Mesendoderm (in vitro differentiated cells): ENCODE measurements around the gene NDUFB10.
"Not testable (repeated sequence)": the region's sequence is repeated elsewhere in the genome, so short reads cannot be mapped to it uniquely, and the experiment has no call there.

Experiments
- DNase-seq: peaks from one replicate; pipeline ENCODE4 v3.0.0; 2013
- H2AK5ac ChIP-seq: 2 replicates; pipeline ENCODE4 v1.6.1; 2013; ENCODE audit warnings: low read length, inconsistent platforms
- H2BK120ac ChIP-seq: 2 replicates; pipeline ENCODE4 v1.6.1; 2013; ENCODE audit warnings: low read depth, mild to moderate bottlenecking, low read length, moderate library complexity, mixed read lengths
- H2BK15ac ChIP-seq: replicated peaks from 2 replicates; pipeline ENCODE4 v1.6.1; 2013; ENCODE audit warnings: low read depth, mild to moderate bottlenecking, moderate library complexity
- H2BK5ac ChIP-seq: 2 replicates; pipeline ENCODE4 v1.6.1; 2013; ENCODE audit warnings: low read length, inconsistent platforms
- H3K18ac ChIP-seq: 2 replicates; pipeline ENCODE4 v1.6.1; 2013; ENCODE audit warnings: mild to moderate bottlenecking, low read length, mixed read lengths
- H3K23ac ChIP-seq: one replicate; pipeline ENCODE4 v1.6.1; 2013; ENCODE audit warnings: low read length
- H3K27ac ChIP-seq: 2 replicates; pipeline ENCODE4 v1.5.1; 2013; ENCODE audit warnings: low read depth, mild to moderate bottlenecking, inconsistent platforms, low read length, moderate library complexity
- H3K27me3 ChIP-seq: 2 replicates; pipeline ENCODE4 v1.6.1; 2013; ENCODE audit warnings: low read length, control low read depth, mild to moderate bottlenecking, inconsistent platforms; ENCODE audit not compliant: insufficient read depth, poor library complexity
- H3K36me3 ChIP-seq: 2 replicates; pipeline ENCODE4 v1.6.1; 2013; ENCODE audit warnings: low read length, inconsistent platforms; ENCODE audit not compliant: control insufficient read depth, insufficient read depth
- H3K4ac ChIP-seq: one replicate; pipeline ENCODE4 v1.6.1; 2013; ENCODE audit warnings: low read depth, mild to moderate bottlenecking, low read length, moderate library complexity
- H3K4me1 ChIP-seq: 2 replicates; pipeline ENCODE4 v1.6.1; 2013; ENCODE audit warnings: low read depth, low read length, inconsistent platforms; ENCODE audit not compliant: control insufficient read depth
- H3K4me2 ChIP-seq: 2 replicates; pipeline ENCODE4 v1.6.1; 2013; ENCODE audit warnings: low read length
- H3K4me3 ChIP-seq: 2 replicates; pipeline ENCODE4 v1.5.1; 2013; ENCODE audit warnings: mild to moderate bottlenecking, low read length
- H3K56ac ChIP-seq: one replicate; pipeline ENCODE4 v1.6.1; 2013; ENCODE audit warnings: low read length
- H3K79me1 ChIP-seq: 2 replicates; pipeline ENCODE4 v1.6.1; 2013; ENCODE audit warnings: low read length, inconsistent platforms
- H3K79me2 ChIP-seq: 2 replicates; pipeline ENCODE4 v1.6.1; 2013; ENCODE audit warnings: mild to moderate bottlenecking, low read length; ENCODE audit not compliant: control insufficient read depth, insufficient read depth
- H3K9ac ChIP-seq: 2 replicates; pipeline ENCODE4 v1.6.1; 2013; ENCODE audit warnings: low read length, inconsistent platforms
- H4K5ac ChIP-seq: one replicate; pipeline ENCODE4 v1.6.1; 2013; ENCODE audit warnings: low read length
- H4K8ac ChIP-seq: one replicate; pipeline ENCODE4 v1.6.1; 2013; ENCODE audit warnings: low read depth, mild to moderate bottlenecking, control low read depth, low read length, moderate library complexity
- WGBS: extraction: QIAGEN DNeasy Blood & Tissue Kit; methylation state at CpG from one replicate; pipeline ENCODE4 v1.1.7; 2013; ENCODE audit warnings: low lambda C conversion rate, missing lambda C conversion rate; ENCODE audit not compliant: insufficient coverage; ENCODE audit errors: extremely low coverage; 5-methylcytosine and 5-hydroxymethylcytosine counted together

NDUFB10 gene

DNA sequence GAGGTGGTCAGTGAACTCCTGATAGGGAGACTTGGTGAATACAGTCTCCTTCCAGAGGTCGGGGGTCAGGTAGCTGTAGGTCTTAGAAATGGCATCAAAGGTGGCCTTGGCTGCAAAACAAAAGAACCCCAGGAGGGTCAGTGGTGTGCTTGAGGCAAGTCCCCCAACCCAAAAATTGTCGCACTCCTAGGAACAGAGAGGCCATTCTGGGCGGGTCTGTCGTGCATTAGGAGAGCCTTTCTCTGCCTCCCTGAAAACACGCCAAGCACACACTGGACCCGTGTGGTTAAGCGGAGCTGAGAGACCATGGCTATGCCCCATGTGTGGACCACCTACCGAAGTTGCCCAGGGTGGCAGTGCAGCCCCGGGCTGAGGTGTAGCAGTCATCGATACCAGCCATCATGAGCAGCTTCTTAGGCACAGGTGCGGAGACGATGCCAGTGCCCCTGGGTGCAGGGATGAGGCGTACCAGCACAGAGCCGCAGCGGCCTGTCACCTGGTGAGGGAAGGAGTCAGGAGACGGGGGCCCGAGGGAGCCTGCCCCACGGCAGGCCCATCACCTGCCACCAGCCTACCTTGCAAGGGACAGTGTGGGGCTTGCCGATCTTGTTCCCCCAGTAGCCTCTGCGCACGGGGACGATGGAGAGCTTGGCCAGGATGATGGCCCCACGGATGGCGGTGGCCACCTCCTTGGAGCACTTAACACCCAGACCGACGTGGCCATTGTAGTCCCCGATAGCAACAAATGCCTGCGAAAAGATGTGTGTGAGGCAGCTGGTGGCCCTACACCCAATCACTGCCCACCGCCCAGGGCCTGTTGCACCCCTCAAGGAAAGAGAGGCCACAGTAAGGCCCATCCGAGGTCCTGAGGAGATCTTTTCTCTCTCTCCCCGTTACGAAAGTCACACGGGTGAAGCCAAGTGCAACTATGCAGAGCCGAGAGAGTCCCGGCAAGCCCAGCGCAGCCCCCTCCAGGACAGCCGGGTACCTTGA lies 3.1 kb downstream of the NDUFB10 start:
- H2BK15ac ChIP-seq, H3K27ac ChIP-seq, H4K5ac ChIP-seq, H4K8ac ChIP-seq, H3K4me1 ChIP-seq, DNase-seq, H3K18ac ChIP-seq, H2BK120ac ChIP-seq, H3K79me1 ChIP-seq, H2AK5ac ChIP-seq, H3K4ac ChIP-seq, H2BK5ac ChIP-seq, H3K23ac ChIP-seq, H3K27me3 ChIP-seq: not testable (repeated sequence)
- WGBS: no CpG with 5 or more reads among the region's 37 CpGs
- peaks cover 15% of the 10 kb centered on the region for H3K36me3 ChIP-seq
- peaks cover 37% of the 10 kb centered on the region for H3K79me2 ChIP-seq
- peak overlapping the region; percentile 42 for H3K4me3 ChIP-seq
- peak overlapping the region; percentile 87 for H3K4me2 ChIP-seq
- H3K56ac ChIP-seq: peak overlapping the region; percentile 99
- H3K9ac ChIP-seq: peak overlapping the region; percentile 99

DNA sequence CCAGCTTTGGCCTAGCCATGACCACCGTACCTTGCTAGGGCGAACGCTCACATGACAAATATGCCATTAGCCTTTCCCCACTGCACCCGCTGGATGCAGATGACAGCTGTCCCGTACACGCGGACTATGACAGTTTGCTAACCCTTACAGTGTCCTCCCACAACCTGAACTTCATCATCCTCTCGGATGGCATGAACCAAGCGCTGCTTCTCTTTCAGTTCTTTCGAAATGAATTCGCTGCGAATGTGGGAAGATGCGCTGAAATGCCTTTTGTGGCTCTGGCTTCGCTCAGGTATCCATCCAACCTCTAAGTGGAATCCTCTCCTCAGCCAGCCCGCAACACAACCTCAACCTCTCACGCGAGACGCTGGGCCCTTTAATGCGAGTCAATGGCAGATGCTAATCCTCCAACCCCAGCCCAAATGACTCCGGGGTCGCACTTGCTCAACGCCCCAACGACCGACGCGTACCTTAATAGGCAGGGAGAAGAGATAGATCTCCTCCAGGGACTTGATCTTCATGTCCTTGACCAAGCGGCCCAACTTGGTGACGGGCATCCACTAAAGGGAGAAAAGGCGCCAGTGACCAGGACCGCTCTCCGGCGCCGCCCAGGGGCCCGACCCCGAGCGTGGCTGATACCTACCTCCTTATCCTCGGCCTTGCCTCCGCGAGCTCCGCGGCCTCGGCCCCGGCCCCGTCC lies 4.6 kb downstream of the NDUFB10 start:
- peak overlapping the region; percentile 85 for H2AK5ac ChIP-seq
- no peak overlapping the region for H4K8ac ChIP-seq
- peak overlapping the region; percentile 48 for H3K23ac ChIP-seq
- H2BK15ac ChIP-seq: no peak overlapping the region
- H3K36me3 ChIP-seq: peaks cover 15% of the 10 kb centered on the region
- peak; percentile 34 for DNase-seq
- H2BK5ac ChIP-seq: peak overlapping the region; percentile 35
- no peak overlapping the region for H3K4ac ChIP-seq
- no CpG with 5 or more reads among the region's 44 CpGs for WGBS
- no peaks in the 10 kb centered on the region for H3K27me3 ChIP-seq
- H3K79me2 ChIP-seq: peaks cover 37% of the 10 kb centered on the region
- peak overlapping the region; percentile 99 for H3K56ac ChIP-seq
- H2BK120ac ChIP-seq: no peak overlapping the region
- H3K27ac ChIP-seq: peak overlapping the region; percentile 85
- H3K4me1 ChIP-seq: no peaks in the 10 kb centered on the region
- H3K79me1 ChIP-seq: peaks cover 4% of the 10 kb centered on the region
- peak overlapping the region; percentile 96 for H3K4me3 ChIP-seq
- H3K18ac ChIP-seq: peak overlapping the region; percentile 91
- peak overlapping the region; percentile 100 for H3K4me2 ChIP-seq
- H4K5ac ChIP-seq: no peak overlapping the region
- H3K9ac ChIP-seq: peak overlapping the region; percentile 99

DNA sequence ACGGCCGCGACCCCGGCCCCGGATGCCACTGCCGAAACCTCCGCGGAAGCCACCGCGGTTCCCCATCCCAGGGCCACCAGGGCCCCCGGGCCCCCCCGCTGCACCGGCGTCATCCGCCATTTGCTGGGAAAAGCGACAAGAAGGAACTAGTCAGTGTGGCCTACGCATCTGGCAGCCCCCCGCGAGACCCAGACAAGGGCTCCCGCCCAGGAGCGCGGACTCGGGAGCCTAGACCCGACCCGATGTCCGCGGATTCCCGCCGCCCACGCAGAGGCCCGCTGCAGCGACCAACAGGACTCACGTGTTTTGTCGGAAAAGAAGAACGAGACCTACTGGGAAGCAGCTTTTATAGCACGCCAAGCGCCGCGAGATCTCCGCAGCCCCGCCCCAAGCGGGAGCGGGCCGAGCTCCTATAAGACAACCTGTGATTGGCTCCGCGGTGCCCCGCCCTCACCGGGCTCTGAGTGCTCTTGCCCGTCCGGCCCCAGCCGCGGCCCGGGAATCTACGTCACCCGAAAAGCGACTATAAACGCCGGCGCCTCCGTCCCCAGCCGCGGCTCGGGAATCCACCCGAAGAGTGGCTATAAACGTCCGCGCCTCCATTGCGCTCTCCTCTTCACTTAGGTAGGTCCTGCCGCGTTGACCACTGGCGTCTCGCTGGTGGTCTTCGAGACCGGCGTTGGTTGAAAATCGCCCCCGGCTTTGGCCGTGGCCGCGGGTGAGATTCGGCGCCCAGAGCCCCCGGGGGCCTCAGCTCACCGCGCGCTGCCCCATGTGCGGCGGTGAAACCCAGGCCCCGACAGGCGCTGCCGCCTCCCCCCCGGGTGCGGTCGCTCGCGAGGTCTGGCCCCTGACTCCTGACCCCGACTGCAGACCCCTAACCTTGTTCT lies 5.4 kb downstream of the NDUFB10 start, which contains the start of gene RPS2:
Gene RPS2, minus strand, starts transcription at position 321 of the 890 bp plus-strand sequence. Its CDS starts 201 bp downstream, at position 120.
- Histone ChIP-seq H3K9ac (peak within 1 kb of the TSS; percentile 99), H2BK120ac (no peak within 1 kb of the TSS), H3K56ac (peak within 1 kb of the TSS; percentile 99), H3K36me3 (peaks cover 15% of the 10 kb centered on the region), H3K27me3 (no peaks in the 10 kb centered on the region), H3K4me3 (peak within 1 kb of the TSS; percentile 98), H3K4ac (no peak within 1 kb of the TSS), H3K79me1 (peaks cover 4% of the 10 kb centered on the region), H2BK5ac (peak within 1 kb of the TSS; percentile 35), H3K23ac (peak within 1 kb of the TSS; percentile 48), H4K8ac (peak within 1 kb of the TSS; percentile 65), H2BK15ac (no peak within 1 kb of the TSS), H2AK5ac (peak within 1 kb of the TSS; percentile 85), H3K4me2 (peak within 1 kb of the TSS; percentile 100), H4K5ac (no peak within 1 kb of the TSS), H3K4me1 (no peaks in the 10 kb centered on the region), H3K18ac (peak within 1 kb of the TSS; percentile 91), H3K79me2 (peaks cover 37% of the 10 kb centered on the region), H3K27ac (peak within 1 kb of the TSS; percentile 85)
- WGBS: no CpG with 5 or more reads among the region's 97 CpGs
- DNase-seq: peak; percentile 99

DNA sequence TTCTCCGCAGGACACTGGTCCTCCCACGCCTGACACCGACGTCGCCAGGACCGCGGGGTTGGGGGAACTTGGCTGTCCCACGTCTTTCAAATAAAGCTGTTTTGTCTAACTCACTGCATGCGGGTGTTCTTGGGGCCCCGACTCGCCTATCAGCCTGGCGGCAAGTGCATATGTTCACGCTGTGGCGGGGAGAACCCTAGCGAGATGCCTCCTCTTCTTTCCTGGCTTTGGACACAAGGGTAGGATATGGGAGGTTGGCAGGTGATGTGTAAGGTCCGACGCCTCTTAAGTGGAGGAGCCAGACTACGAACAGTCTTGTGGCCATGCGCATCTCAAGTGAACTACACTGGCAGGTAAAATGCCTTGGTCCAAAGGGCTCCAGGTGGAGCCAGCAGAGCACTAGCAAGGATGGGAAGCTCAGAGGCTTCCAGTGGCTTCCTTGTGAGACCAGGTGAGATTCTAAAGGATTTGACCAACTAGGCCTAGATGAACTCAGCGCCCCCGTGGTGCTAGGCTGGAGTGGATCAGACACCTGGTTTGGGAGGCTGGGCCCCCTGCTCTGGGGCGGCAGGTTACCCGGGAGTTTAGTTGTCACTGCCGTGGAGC lies 6.2 kb downstream of the NDUFB10 start:
- Histone ChIP-seq H3K18ac (peak overlapping the region; percentile 88), H2AK5ac (no peak overlapping the region), H2BK5ac (no peak overlapping the region), H3K79me2 (peaks cover 30% of the 10 kb centered on the region), H3K79me1 (peaks cover 4% of the 10 kb centered on the region), H4K8ac (peak overlapping the region; percentile 65), H3K4me1 (no peaks in the 10 kb centered on the region), H3K27ac (no peak overlapping the region), H3K27me3 (no peaks in the 10 kb centered on the region), H2BK15ac (no peak overlapping the region), H3K36me3 (peaks cover 15% of the 10 kb centered on the region), H2BK120ac (no peak overlapping the region), H3K4me2 (peak overlapping the region; percentile 87), H3K9ac (peak overlapping the region; percentile 93), H3K23ac (peak overlapping the region; percentile 37), H4K5ac (no peak overlapping the region), H3K4me3 (peak overlapping the region; percentile 98), H3K4ac (no peak overlapping the region), H3K56ac (peak overlapping the region; percentile 99)
- DNase-seq: no peak
- no CpG with 5 or more reads among the region's 24 CpGs for WGBS

DNA sequence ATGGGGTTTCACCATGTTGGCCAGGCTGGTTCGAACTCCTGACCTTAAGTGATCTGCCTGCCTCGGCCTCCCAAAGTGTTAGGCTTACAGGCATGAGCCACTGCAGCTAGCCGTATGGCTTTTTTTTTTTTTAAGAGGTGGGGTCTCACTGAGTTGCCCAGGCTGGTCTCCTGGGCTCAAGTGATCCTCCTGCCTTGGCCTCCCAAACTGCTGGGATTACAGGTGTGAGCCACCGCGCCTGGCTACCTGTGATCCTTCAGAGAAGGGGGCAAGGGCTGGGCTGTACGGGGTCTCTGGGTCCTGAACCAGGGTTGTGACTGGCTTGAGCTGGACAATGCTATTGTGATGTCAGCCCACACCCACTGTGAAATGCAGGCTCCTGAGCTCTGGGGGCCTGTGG lies 7.1 kb downstream of the NDUFB10 start, which contains the start of gene RNF151:
Gene RNF151, plus strand, starts transcription at position 397 of the 400 bp plus-strand sequence. CDS start 26 bp downstream, outside the sequence.
- peak within 1 kb of the TSS; percentile 99 for H3K56ac ChIP-seq
- H3K4me1 ChIP-seq: no peaks in the 10 kb centered on the region
- H3K18ac ChIP-seq: no peak within 1 kb of the TSS
- no peak within 1 kb of the TSS for H2BK120ac ChIP-seq
- no peak within 1 kb of the TSS for H4K8ac ChIP-seq
- no peak within 1 kb of the TSS for H3K23ac ChIP-seq
- H3K9ac ChIP-seq: peak within 1 kb of the TSS; percentile 93
- H2AK5ac ChIP-seq: no peak within 1 kb of the TSS
- H3K79me2 ChIP-seq: peaks cover 30% of the 10 kb centered on the region
- H3K79me1 ChIP-seq: peaks cover 6% of the 10 kb centered on the region
- H4K5ac ChIP-seq: no peak within 1 kb of the TSS
- no CpG with 5 or more reads among the region's 6 CpGs for WGBS
- no peak for DNase-seq
- no peak within 1 kb of the TSS for H3K4ac ChIP-seq
- H3K4me2 ChIP-seq: peak within 1 kb of the TSS; percentile 87
- no peaks in the 10 kb centered on the region for H3K27me3 ChIP-seq
- no peak within 1 kb of the TSS for H3K27ac ChIP-seq
- H3K4me3 ChIP-seq: peak within 1 kb of the TSS; percentile 98
- H3K36me3 ChIP-seq: peaks cover 15% of the 10 kb centered on the region
- no peak within 1 kb of the TSS for H2BK15ac ChIP-seq
- H2BK5ac ChIP-seq: no peak within 1 kb of the TSS
